ENCODE results near the gene NFIA.
"Not testable (repeated sequence)": the region's sequence is repeated elsewhere in the genome, so short reads cannot be mapped to it uniquely, and the experiment has no call there.

GRCh38 chr1:61075833-61076232 lies 6.5 kb upstream of the NFIA start:
- not testable (repeated sequence) for TF ChIP-seq POLR2AphosphoS5, CTCF, POLR2A (IDR thresholded peaks at IDR 0.05)
